ENCODE data around the gene MSI2.

Gene MSI2

GRCh38 chr17:57316361-57316760, 60.0 kb downstream of the MSI2 start:
- H3K36me3 ChIP-seq, result peaks cover 74% of the 10 kb centered on the region
- H3K27ac ChIP-seq, result no peak overlapping the region
- DNase-seq, result no peak
- no peaks in the 10 kb centered on the region for H3K9me3 ChIP-seq (ENCODE audit: severe bottlenecking)
- no peaks in the 10 kb centered on the region for H3K27me3 ChIP-seq (ENCODE audit: insufficient read depth, low read depth, severe bottlenecking)
- no peak overlapping the region for H3K4me3 ChIP-seq (ENCODE audit: low read depth, low read length)
- no peak for TF ChIP-seq CTCF (IDR thresholded peaks at IDR 0.05; ENCODE audit: low read depth, low read length)

- no peak for DNase-seq
- Histone ChIP-seq H3K27ac (no peak overlapping the region), H3K36me3 (peaks cover 73% of the 10 kb centered on the region), H3K4me3 (ENCODE audit: low read depth, low read length) (no peak overlapping the region), H3K27me3 (ENCODE audit: insufficient read depth, low read depth, severe bottlenecking) (no peaks in the 10 kb centered on the region), H3K9me3 (ENCODE audit: severe bottlenecking) (no peaks in the 10 kb centered on the region)
- no peak for TF ChIP-seq CTCF (IDR thresholded peaks at IDR 0.05; ENCODE audit: low read depth, low read length)
Observed at GRCh38 chr17:57317079-57317478, 60.8 kb downstream of the MSI2 start.

- no peak for TF ChIP-seq CTCF (IDR thresholded peaks at IDR 0.05; ENCODE audit: low read depth, low read length)
- Histone ChIP-seq H3K4me3 (ENCODE audit: low read depth, low read length) (no peak overlapping the region), H3K27ac (no peak overlapping the region), H3K27me3 (ENCODE audit: insufficient read depth, low read depth, severe bottlenecking) (no peaks in the 10 kb centered on the region), H3K9me3 (ENCODE audit: severe bottlenecking) (no peaks in the 10 kb centered on the region), H3K36me3 (peaks cover 70% of the 10 kb centered on the region)
- DNase-seq, result no peak
Observed at GRCh38 chr17:57318913-57319312, 62.6 kb downstream of the MSI2 start.

GRCh38 chr17:57319806-57320205, 63.5 kb downstream of the MSI2 start:
- no peak for DNase-seq
- Histone ChIP-seq H3K27me3 (ENCODE audit: insufficient read depth, low read depth, severe bottlenecking) (no peaks in the 10 kb centered on the region), H3K9me3 (ENCODE audit: severe bottlenecking) (no peaks in the 10 kb centered on the region), H3K4me3 (ENCODE audit: low read depth, low read length) (no peak overlapping the region), H3K36me3 (peaks cover 72% of the 10 kb centered on the region), H3K27ac (no peak overlapping the region)
- TF ChIP-seq CTCF (IDR thresholded peaks at IDR 0.05; ENCODE audit: low read depth, low read length), result no peak

- H3K9me3 ChIP-seq (ENCODE audit: severe bottlenecking), result no peaks in the 10 kb centered on the region
- H3K4me3 ChIP-seq (ENCODE audit: low read depth, low read length), result no peak overlapping the region
- no peak for TF ChIP-seq CTCF (IDR thresholded peaks at IDR 0.05; ENCODE audit: low read depth, low read length)
- H3K27ac ChIP-seq, result no peak overlapping the region
- no peak for DNase-seq
- no peaks in the 10 kb centered on the region for H3K27me3 ChIP-seq (ENCODE audit: insufficient read depth, low read depth, severe bottlenecking)
- peaks cover 78% of the 10 kb centered on the region for H3K36me3 ChIP-seq
Observed at GRCh38 chr17:57323391-57323790, 67.1 kb downstream of the MSI2 start.

GRCh38 chr17:57324060-57324459, 67.7 kb downstream of the MSI2 start:
- Histone ChIP-seq H3K4me3 (ENCODE audit: low read depth, low read length) (no peak overlapping the region), H3K36me3 (peaks cover 74% of the 10 kb centered on the region), H3K9me3 (ENCODE audit: severe bottlenecking) (no peaks in the 10 kb centered on the region), H3K27ac (no peak overlapping the region), H3K27me3 (ENCODE audit: insufficient read depth, low read depth, severe bottlenecking) (no peaks in the 10 kb centered on the region)
- no peak for TF ChIP-seq CTCF (IDR thresholded peaks at IDR 0.05; ENCODE audit: low read depth, low read length)
- no peak for DNase-seq
